HG02759 (cell line): Measurements from ENCODE around the gene CRTC3.

Source experiments
- ATAC-seq: cut with Tn5 transposase; IDR thresholded peaks from one replicate; pipeline ENCODE4 v1.9.1; 2021; ENCODE audit warnings: mild to moderate bottlenecking, moderate library complexity; ENCODE audit not compliant: unreplicated experiment

Gene CRTC3

DNA sequence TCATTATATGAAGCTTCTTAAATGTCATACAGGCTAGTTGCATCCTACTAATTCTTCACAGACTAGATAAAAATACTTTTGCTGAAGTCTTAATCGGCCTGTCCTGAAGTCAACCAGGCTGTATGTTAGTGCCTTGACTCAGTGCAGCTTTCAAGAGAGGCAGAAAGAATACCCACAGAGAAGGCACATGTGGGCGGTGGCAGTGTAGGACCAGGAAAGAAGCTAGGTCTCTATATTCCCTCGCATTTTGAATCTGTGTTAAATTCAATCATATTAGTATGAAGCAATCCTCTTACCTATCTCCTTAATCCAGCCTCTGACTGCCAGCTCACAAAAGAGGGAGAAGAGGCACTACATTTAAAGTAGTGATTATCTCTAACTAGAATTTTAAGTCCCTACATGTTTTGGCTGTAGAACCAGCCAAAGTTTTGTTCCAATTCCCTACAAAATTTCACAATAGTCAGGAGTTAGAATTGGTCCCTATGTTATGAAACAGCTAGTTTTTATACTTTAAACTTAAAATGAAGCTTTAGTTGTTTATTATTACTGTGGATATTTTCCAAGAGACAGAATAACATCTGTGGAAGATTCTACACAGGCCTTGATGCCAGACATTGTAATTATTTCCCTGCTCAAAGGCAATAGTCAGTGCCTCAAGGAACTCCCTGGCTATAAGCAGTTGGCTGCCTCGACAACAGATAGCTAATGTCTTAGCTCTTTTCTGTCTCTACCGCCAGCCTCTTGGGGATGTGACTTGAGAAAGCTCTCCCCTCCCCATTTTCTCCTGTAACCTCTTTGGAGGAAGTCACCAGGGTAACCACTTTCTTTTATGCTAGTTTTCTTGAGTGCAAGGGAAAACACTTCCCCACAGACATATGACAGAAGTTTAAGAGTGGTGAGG is 31.9 kb downstream of the CRTC3 start:
- no peak for ATAC-seq

DNA sequence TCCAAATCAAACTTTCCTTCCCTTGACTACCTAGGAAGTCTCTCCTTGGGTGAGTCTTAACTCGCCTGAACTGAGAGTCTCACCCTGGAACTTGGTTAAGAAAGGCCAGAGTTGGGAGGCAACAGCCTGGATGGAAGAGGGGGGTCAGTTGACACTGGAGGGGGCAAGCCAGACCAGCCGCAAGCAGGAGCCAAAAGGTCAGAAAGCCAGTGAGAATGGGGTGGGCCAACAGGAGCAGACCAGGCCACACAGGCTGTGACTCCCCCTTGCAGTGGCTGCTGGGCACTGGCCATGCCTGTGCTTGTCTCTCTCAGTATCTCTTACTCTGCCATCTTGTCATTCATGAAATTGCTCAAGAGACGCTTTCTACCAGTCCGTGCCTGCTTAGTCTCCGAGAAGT is 32.9 kb downstream of the CRTC3 start:
- ATAC-seq: no peak

DNA sequence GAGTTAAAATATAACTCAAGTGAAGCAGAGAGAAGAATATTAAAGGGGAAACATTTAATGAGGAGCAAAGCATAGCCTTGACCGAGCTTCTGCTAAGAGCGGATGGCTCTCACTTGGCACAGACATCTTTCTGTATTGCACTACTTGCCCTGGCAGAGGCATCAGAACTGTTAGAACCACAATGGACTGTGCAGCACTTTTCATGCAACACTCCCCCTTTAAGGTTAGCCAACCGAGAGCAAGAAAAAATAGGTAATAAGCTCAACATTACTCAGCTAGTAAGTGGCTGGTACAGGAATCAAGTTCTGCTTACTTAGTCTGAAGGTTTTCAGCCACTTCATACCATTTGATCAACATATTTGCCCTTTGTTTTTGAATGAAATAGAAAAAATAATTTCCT is 33.7 kb downstream of the CRTC3 start:
- ATAC-seq: no peak

DNA sequence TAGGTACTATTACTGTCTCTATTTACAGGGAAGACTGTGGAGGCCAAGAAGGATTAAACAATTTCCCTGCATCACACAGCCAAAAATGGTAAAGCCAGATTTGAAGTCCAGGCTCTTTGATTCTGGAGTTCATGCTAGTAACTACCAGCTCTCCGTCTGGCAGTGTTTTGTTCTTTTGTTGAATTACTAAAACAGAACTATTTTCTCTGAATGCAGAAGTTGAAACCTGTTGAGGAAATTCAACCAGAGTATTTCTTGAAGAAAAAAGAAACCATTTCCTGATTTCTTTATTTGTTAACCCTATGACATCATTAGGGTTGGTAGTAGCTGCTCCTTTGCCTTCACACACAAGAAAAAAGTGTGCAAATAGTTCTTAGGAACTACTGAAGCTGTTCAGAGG is 34.3 kb downstream of the CRTC3 start:
- no peak for ATAC-seq

DNA sequence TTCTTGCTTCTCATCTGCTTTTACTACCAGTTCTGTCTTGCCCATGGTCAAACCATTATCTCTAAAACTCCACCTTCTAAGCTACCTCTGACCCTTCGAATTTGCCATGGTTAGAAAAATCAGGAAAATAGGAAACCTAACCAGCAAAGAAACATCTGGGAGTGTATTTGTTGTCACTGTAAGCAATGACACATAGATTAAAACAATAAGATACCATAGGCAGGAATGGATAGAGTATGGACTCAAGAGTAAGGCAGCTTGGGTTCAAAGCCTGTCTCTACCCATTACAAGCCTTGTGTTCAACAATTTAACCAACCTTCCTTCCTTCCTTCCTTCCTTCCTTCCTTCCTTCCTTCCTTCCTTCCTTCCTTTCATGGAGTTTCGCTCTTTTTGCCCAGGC is 34.9 kb downstream of the CRTC3 start:
- ATAC-seq: no peak

DNA sequence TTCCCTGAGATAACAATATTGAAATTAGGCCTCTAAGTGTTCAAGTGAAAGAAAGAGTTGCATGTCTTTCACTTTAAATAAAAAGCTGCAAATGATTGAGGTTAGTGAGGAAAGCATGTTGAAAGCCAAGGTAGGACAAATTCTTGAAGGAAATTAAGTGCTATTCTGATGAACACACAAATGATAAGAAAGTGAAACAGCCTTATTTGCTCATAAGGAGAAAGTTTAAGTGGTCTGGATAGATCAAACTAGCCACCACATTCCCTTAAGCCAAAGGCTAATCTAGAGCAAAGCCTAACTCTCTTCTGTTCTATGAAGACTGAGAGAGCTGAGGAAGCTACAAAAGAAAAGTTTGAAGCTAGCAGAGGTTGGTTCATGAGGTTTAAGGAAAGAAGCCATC is 36.1 kb downstream of the CRTC3 start:
- ATAC-seq: no peak

DNA sequence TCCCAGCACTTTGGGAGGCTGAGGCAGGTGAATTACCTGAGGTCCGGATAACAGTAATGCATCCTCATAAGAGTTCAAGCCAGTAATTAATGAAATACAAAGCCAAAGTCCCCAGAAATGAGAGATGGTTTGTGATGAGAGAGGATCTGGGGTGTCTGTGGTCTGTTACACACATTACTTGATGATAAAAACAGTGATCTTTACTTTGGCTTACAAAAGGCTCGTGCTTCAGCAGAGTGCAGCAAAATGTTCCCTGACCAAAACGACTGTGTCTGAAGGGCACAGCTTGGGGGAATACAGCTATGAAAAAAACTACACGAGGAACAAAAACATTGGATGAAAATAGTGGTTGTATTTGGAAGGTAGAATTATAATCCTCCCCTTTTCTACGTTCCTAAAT is 40.9 kb downstream of the CRTC3 start:
- ATAC-seq: no peak

DNA sequence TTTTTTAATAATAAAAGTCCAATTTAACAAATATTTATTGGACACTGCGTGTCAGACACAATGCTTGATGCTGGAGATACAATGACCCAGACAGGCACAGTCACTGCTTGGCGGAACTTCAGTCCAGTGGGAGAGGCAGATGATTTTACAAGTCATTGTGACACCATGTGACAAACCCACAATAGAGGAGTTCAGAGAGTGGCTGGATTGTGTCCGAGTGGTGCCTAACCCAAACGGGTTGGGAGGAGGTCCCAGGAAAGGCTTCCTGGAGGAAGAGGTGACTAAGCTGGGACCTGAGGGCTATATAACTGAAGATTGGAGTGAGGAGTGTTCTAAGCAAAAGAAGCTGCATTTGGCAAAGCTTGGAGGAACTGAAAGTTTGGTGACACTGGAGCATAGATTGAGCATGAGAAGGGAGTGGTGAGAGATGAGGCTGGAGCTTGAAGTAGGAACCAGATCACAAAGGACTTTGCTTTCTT is 41.4 kb downstream of the CRTC3 start:
- ATAC-seq: no peak

DNA sequence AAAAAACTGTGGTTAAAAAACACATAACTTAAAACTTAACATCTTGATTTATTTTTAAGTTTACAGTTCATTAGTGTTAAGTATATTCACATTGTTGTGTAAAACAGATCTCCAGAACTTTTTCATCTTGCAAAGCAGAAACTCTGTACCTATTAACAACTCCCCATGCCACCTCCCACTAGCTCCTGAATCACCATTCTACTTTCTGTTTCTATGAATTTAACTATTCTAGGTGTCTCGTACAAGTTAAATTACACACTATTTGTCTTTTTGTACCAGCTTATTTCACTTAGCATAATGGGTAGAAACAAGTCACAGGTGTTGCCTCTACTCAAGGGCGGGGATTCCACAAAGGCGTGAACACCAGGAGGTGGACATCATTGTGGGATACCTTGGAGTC is 43.2 kb downstream of the CRTC3 start:
- ATAC-seq: no peak

DNA sequence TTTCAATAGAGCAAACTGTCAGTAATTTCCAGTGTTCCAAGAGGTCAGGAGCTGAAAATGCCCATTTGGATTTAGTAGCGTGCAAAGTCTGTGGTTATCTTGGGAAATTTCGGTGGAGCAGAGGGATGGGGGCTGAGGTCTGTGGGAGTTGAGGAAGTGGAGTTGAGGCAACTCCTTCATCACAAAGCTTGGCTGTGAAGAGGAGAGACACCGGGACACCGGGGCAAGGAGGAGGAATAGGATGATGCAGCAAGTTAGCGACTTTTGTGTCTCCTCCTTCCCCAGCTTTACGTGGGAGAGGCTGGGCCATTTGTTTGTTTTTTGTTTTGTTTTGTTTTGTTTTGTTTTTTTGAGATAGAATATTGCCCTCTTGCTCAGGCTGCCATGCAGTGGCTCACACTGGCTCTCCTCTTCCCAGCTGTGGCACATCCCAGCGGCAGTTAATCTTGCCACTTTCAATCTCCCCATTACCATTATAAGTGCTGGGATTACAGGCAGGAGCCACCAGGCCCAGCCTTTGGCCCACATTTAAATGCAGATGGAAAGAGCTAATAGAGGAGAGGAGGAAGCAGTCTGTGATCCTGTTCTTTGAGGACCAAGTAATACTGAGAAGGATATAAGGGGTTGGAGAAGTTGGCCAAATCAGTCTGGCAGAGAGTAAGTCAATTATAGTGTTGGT is 47.1 kb downstream of the CRTC3 start:
- no peak for ATAC-seq

DNA sequence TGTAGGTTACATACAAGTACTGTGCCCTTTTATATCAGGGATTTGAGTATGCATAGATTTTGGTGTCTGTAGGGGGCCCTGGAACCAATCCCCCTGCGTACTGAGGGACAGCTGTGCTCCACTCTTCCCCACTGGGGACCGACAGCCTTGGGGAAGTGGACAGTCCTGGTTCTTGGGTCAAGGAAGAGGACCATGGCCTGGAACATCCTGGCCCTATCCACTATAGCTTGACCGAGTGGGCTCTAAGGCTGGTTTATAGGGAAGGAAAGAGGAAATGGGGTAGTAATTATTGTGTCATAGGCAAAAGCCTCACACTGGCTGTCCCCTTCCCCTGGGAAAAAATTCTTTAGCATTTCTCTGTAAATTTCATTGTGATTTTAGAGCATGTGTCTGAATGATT is 49.5 kb downstream of the CRTC3 start:
- no peak for ATAC-seq

DNA sequence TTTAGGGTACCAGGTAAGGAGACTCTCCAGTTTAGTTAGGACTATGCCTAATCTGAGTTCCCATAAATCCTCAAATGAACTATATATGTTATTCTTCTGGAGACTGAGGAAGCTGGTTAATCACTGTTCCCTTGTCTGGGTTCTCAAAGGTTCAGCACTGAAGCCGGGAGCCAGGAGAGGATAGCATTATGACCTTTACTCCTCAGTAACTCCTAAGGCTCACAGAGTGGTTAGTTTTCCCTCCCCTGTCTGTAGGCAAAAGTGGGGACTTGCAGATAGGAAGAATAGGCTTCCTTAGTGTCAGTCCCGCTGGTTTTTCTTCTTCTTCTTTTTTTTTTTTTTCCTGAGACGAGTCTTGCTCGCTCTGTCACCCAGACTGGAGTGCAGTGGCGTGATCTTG is 50.4 kb downstream of the CRTC3 start:
- ATAC-seq: no peak

DNA sequence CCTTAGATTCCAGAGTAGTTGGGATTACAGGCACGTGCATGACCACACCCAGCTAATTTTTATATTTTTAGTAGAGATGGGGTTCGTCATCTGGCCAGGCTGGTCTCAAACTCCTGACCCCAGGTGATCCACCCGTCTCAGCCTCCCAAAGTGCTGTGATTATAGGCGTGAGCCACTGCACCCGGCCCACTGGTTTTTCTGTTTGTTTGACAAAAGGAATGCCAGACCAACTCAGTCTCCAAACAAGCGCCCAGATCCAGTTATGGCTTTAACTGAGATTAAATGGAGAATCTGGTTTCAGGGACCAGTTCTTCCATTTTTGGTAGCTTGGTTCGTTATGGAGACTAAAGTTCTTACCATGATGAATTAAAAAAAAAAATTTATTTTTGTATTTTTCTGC is 50.8 kb downstream of the CRTC3 start:
- no peak for ATAC-seq

DNA sequence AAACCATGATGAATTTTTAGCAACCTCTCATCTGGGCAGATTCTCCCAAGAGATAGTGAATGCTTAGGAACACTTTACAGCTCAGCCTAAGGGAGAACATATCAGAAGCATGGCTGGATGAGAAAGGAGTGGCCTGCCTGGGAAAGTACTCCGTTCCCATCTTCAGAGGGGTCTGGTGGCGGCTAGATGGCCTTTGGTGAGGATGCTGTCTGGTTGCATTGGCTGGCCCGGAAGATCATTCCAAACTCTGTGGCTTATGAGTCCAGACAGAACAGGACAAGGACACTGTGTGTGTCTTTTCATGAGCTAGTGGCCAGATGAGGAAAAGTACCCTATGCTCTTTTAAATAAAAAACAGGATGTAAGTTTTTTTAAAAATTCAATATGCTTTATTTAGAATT is 51.2 kb downstream of the CRTC3 start:
- ATAC-seq: no peak

DNA sequence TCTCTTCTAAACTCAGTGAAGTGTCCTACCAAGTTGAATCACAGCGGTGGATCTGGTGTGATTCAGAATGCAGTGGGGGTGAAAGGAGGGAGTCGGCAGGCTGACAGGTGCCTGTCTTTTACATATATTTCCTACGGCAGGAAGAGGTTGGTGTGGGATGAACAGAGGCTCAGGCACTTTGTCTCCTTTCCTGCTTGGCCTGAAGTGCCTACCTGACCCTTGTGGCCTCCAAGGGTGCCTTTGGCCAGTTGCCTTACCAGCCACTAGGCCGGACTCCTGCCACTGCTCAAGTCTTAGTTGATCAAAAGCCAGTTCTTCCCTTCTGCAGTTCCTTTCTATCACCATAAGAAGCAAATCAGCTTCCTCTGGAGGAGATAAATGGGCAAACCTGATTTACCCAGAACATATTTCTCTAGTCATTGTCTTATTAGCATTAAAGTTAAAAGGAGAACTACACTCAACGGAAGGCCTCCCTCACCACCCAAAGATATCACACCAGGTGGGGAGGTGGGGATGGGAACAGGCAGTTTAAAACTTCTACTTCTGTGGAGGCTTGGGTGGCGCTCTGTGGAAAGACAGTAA is 52.1 kb downstream of the CRTC3 start:
- no peak for ATAC-seq

DNA sequence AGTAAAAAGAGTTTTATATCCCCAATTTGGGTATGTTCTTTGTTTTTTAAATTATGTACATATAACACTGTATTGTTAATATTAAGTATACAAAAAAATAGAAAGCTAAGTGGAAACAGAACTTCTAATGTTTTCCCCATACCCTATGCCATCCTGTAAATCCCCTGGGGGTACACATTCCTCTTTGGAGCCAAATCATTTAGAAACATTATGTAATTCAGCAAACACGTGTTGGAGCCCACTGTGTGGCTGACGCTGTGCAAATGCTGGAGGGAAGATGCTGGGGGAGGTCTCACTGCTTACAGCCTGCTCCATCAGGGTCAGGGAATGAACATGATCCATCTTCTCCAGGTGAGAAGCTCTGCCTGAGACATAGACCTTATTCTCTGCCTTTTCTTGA is 52.8 kb downstream of the CRTC3 start:
- ATAC-seq: no peak

DNA sequence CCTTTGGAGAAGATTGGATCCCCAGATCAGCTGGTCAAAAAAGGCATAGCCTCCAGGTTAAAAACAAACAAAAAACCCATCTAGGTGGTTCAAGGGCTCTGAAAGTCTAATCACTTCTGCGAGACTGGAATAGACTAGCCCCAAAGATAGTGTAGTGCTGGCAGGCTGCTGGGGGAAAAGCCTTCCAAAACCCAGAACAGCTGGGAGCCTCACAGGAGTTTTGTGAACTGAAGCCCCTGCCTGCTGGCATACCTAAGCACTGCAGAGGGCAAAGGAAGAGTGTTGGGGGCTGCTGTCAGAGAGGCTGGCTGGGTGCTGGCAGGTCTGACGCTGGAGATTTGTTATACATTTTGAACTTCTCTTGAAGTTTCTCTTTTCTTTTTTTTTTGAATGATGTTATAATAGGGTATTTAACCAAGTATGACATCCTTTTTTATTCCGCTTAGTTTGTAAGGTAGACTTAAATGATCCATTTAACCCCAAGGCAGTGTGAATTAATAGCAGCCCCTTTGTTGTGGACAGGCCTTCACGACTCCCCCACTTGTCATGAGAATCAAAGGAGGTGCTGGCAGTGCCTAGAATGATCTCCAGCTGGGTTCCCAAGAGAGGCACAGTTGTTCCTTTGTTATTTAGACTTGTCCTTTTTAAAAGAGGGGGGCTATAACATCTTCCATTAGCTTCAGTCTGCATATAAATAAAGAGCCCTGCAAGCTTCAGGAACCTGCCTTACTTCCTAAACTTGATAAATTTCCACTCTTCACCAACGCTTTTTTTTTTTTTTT is 53.9 kb downstream of the CRTC3 start:
- ATAC-seq: no peak

DNA sequence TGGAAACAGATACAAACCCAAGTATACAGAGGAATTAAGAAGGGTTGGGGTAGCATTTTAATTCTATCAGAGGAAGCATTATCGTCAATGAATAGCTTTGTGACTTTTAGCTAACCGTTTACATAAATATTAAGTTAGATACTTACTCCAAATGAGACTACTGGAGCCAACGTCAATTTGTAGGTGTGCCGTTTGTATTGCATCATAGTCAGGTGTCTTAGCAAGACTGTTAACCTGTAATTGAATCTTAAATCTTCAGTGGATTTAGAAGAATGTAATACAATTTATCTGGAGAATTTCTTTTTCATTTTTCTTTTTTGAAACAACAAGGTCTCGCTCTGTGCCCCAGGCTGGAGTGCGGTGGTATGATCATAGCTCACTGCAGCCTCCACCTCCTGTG is 55.1 kb downstream of the CRTC3 start:
- no peak for ATAC-seq

DNA sequence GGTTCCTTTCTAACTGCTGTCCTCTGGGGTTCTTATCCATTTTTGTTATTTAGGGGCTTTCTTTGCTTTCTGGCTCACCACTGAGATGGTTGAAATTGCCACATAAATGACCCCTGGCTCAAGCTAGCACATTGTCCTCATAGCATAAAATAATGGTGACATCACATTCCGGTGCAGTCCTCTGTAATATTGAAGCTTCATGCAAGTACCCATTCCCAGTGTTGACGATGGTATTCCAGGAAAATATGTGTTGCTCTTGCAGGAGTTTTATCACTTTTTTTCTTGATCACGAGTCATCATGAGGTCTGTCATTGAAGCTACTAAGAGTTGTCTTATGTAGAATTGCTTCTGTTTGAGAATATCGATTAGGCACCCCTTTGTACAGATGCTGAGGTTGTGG is 56.1 kb downstream of the CRTC3 start:
- no peak for ATAC-seq

DNA sequence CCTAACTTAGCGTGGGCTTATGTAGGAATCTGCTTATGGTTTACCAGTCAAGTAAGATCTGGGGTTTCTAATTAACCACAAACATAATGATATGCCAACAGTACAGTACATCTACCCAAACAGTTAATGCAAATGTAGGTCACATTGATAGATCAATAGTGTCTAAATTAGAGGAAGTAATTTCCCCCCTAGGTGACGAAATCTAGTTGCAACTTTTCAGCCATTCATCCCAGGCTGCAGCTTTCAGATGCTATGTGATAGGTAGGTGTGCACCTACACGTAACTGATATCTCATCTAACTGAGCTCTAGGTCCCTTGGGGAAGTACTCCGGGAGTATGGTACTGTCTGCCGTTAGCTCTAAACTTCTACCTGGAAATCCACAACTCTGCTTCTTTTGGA is 57.2 kb downstream of the CRTC3 start:
- no peak for ATAC-seq

DNA sequence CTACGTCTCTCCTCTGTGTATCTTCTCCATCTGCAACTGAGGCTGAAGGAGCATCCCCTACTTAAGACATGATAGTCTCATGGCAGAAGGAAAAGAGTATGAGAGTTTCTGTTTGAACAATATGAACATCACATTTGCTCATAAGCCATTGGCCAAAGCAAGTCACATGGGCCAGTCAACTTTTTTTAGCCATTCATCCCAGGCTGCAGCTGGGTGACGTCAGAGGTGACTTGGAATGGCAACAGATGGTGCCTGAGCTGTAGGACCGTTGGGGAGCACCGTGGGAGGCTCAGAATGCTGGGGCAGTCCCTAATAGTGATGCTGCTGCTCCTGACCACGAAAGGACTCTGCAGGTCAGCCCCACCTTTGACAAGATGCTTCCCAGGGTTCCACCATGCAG is 58.7 kb downstream of the CRTC3 start:
- no peak for ATAC-seq
